BJ (cell line): ENCODE data around the gene CACNA1G. TPM values are rescaled to one million over a fixed set of nuclear protein-coding genes. Genes with fewer than 3 reads are reported as not detected.

ENCODE experiments used
- CTCF ChIA-PET: fragments of 350-600 bp; formaldehyde crosslinking; extraction: SDS; loops from one replicate; lab custom pipeline; 2021; ENCODE audit warnings: antibody characterized with exemption, inconsistent platforms; lab: Yijun Ruan, JAX
- POLR2A ChIA-PET: fragments of 300-600 bp; sonication (Branson Sonifier 250); formaldehyde crosslinking; extraction: SDS; loops from one replicate; lab custom pipeline; 2021; ENCODE audit warnings: antibody characterized with exemption; lab: Charles Lee
- DNase-seq: peaks from one replicate; pipeline ENCODE4 v3.0.0-alpha.2; 2011; ENCODE audit warnings: low read depth
- H3K27me3 ChIP-seq: 2 replicates; pipeline ENCODE4 v1.6.0; 2011; ENCODE audit warnings: low read length; ENCODE audit not compliant: control insufficient read depth, insufficient read depth
- H3K36me3 ChIP-seq: 2 replicates; pipeline ENCODE4 v1.5.1; 2011; ENCODE audit warnings: low read length; ENCODE audit not compliant: control insufficient read depth, insufficient read depth
- H3K4me3 ChIP-seq: 2 replicates; pipeline ENCODE4 v1.5.1; 2011; ENCODE audit warnings: low read depth, mild to moderate bottlenecking, control low read depth, low read length
- polyA plus RNA-seq: library from polyadenylated mRNA; depleted of rRNA; stranded (reverse); fragments of >200 nt; gene quantifications from 2 replicates; pipeline ENCODE4 v1.2.3, GENCODE V29; 2011; rRNA removed
- TF ChIP-seq, protein P1 (sequence below): IDR thresholded peaks from 2 replicates; pipeline ENCODE4 v1.5.1; 2011; ENCODE audit warnings: low read depth, mild to moderate bottlenecking, control low read depth, inconsistent platforms, low read length, moderate library complexity; ENCODE audit not compliant: insufficient read depth

The CACNA1G gene
- polyA plus RNA-seq, 1 experiment = 0.02 TPM

DNA sequence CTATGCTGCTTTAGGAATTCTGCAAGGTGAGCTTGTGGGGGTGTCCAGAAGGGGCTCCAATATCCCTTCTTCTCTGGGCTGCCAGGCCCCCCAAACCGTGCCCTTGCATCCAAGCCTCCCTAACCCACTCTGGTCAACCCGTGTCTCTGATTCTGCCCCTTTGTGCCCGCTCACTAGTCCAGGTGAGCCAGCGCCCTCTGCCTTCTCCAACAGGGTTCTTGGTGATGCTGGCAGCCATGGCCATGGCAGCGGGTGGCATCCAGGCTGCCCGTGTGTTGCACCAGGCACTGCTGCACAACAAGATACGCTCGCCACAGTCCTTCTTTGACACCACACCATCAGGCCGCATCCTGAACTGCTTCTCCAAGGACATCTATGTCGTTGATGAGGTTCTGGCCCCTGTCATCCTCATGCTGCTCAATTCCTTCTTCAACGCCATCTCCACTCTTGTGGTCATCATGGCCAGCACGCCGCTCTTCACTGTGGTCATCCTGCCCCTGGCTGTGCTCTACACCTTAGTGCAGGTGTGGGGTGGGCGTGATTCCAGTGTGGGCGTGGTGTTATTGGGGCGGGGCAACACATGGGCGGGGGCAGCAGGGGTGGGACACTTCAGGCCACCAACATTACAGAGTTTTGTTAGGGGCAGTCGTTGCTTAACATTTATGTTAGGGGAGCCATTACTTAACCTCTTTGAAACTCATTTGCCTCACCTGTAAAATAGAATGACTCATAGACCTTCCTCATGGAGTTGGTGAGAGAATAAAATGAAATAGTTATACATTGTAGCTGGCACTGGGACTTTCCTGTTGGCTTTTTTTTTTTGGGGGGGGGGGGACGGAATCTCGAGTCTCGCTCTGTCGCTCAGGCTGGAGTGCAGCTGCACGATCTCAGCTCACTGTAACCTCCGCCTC, 115.8 kb downstream of the CACNA1G start:
- ChIA-PET CTCF (interaction anchor here (0.9 to 1.9 kb wide), 3 partner anchors 17 to 126 kb away, joined by 4 to 6 read pairs (median 5); no protein-coding TSS in a partner anchor), POLR2A (no interaction called here)
- Histone ChIP-seq H3K4me3 (no peak overlapping the region), H3K27me3 (no peaks in the 10 kb centered on the region), H3K36me3 (peaks cover 22% of the 10 kb centered on the region)
- TF ChIP-seq, protein P1, sequence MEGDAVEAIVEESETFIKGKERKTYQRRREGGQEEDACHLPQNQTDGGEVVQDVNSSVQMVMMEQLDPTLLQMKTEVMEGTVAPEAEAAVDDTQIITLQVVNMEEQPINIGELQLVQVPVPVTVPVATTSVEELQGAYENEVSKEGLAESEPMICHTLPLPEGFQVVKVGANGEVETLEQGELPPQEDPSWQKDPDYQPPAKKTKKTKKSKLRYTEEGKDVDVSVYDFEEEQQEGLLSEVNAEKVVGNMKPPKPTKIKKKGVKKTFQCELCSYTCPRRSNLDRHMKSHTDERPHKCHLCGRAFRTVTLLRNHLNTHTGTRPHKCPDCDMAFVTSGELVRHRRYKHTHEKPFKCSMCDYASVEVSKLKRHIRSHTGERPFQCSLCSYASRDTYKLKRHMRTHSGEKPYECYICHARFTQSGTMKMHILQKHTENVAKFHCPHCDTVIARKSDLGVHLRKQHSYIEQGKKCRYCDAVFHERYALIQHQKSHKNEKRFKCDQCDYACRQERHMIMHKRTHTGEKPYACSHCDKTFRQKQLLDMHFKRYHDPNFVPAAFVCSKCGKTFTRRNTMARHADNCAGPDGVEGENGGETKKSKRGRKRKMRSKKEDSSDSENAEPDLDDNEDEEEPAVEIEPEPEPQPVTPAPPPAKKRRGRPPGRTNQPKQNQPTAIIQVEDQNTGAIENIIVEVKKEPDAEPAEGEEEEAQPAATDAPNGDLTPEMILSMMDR = no peak
- DNase-seq = no peak

Other genes with a start within 250 kb of the CACNA1G start
- gene XYLT2, start 214.6 kb upstream of the CACNA1G start, polyA plus RNA-seq = 15.4 and 25.0 TPM in 2 replicates
- 115 and 142 TPM in 2 replicates for gene MRPL27, start 187.5 kb upstream of the CACNA1G start, polyA plus RNA-seq
- gene EME1, start 187.5 kb upstream of the CACNA1G start, polyA plus RNA-seq = 5.3 and 5.9 TPM in 2 replicates
- gene LRRC59, start 163.2 kb upstream of the CACNA1G start, polyA plus RNA-seq = 110 and 119 TPM in 2 replicates
- gene ACSF2, start 134.5 kb upstream of the CACNA1G start, polyA plus RNA-seq = 19.9 and 25.4 TPM in 2 replicates
- not detected in 2 replicates for gene CHAD, start 91.8 kb upstream of the CACNA1G start, polyA plus RNA-seq
- gene RSAD1, start 81.9 kb upstream of the CACNA1G start, polyA plus RNA-seq = 17.5 and 22.6 TPM in 2 replicates
- gene MYCBPAP, start 52.3 kb upstream of the CACNA1G start, polyA plus RNA-seq = 0.54 and 0.67 TPM in 2 replicates
- gene EPN3, start 28.0 kb upstream of the CACNA1G start, polyA plus RNA-seq = not detected in 2 replicates
- gene SPATA20, start 13.5 kb upstream of the CACNA1G start, polyA plus RNA-seq = 27.7 and 46.4 TPM in 2 replicates
- 37.2 and 56.4 TPM in 2 replicates for gene ABCC3, start 74.2 kb downstream of the CACNA1G start, polyA plus RNA-seq
- gene ANKRD40, start 147.2 kb downstream of the CACNA1G start, polyA plus RNA-seq = 19.0 and 29.5 TPM in 2 replicates
- 55.6 and 63.2 TPM in 2 replicates for gene LUC7L3, start 158.9 kb downstream of the CACNA1G start, polyA plus RNA-seq
- gene ANKRD40CL, start 206.8 kb downstream of the CACNA1G start, polyA plus RNA-seq = not detected in 2 replicates